IgD-negative memory B cell (primary cell): ENCODE measurements around the gene CSDE1. TPM values are rescaled to one million over a fixed set of nuclear protein-coding genes. Genes with fewer than 3 reads are reported as not detected.
A peak's percentile ranks its signal among the peaks of the same experiment; 100 is the strongest.

Experiments
- H3K27ac Mint-ChIP-seq, 3 donors: one replicate each; pipeline ENCODE4 v1.8.0; 2020 to 2022; ENCODE audit warnings: mild to moderate bottlenecking in 3 of 3, mixed read lengths in 3 of 3, moderate library complexity in 1 of 3
- H3K27me3 Mint-ChIP-seq: one replicate; pipeline ENCODE4 v1.8.0; 2021; ENCODE audit warnings: mixed read lengths
- H3K36me3 Mint-ChIP-seq: one replicate; pipeline ENCODE4 v1.8.0; 2020; ENCODE audit warnings: mild to moderate bottlenecking, mixed read lengths
- H3K4me1 Mint-ChIP-seq, 3 donors: one replicate each; pipeline ENCODE4 v1.8.0; 2020 to 2022; ENCODE audit warnings: mixed read lengths in 3 of 3, mild to moderate bottlenecking in 1 of 3
- H3K4me3 Mint-ChIP-seq, 4 donors: one replicate each; pipeline ENCODE4 v1.8.0; 2020 to 2022; ENCODE audit warnings: mild to moderate bottlenecking in 4 of 4, mixed read lengths in 4 of 4, moderate library complexity in 3 of 4
- H3K9me3 Mint-ChIP-seq, 3 donors: one replicate each; pipeline ENCODE4 v1.8.0; 2020 to 2021; ENCODE audit warnings: mixed read lengths in 3 of 3, mild to moderate bottlenecking in 1 of 3
- polyA plus RNA-seq: library from polyadenylated mRNA; unstranded; fragments of 300-500 nt; fragmentation: Illumina TruSeq; gene quantifications from one replicate; pipeline ENCODE4 v1.2.3, GENCODE V29; 2021

The CSDE1 gene
- polyA plus RNA-seq, 1 donor from 2014 or later = 312 TPM

- Mint-ChIP-seq H3K4me1 (no peaks in the 10 kb centered on the region), H3K36me3 (no peaks in the 10 kb centered on the region), H3K27me3 (no peaks in the 10 kb centered on the region), H3K9me3 (no peaks in the 10 kb centered on the region), H3K27ac (no peak overlapping the region), H3K4me3 (no peak overlapping the region)
Measured at GRCh38 chr1:114701931-114702330, 55.9 kb downstream of the CSDE1 start.

DNA sequence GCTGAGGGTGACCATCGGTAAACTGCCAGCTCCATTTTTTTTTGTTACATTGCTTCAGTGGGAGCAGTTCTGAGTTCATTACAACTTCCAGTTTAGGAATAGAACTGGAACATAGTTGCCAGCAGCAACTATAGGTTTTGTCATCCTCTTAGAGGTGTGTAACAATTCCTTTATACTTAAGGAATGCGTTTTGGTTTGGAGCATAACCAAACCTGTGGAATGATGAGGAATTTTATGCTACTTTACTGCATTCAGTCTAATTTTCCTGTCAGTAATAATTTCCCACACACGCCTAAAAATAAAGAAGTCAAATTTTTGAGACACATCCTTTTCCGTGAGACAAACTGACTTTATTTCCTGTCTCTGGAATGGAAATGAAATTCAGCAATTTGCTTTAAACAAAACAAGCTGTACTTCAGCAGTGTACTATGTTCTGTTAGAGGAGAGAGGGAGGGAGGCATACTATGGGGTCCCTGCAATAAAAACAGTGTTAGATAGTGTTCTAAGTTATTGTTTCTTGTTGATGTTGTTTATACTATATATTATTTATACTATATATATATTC lies 57.7 kb downstream of the CSDE1 start:
- Mint-ChIP-seq H3K4me3 (no peak overlapping the region), H3K36me3 (no peaks in the 10 kb centered on the region), H3K4me1 (no peaks in the 10 kb centered on the region), H3K27me3 (no peaks in the 10 kb centered on the region), H3K9me3 (no peaks in the 10 kb centered on the region), H3K27ac (no peak overlapping the region)

GRCh38 chr1:114696810-114697209 lies 61.0 kb downstream of the CSDE1 start:
- H3K4me1 Mint-ChIP-seq = no peaks in the 10 kb centered on the region
- H3K36me3 Mint-ChIP-seq = no peaks in the 10 kb centered on the region
- no peak overlapping the region for H3K4me3 Mint-ChIP-seq
- no peak overlapping the region for H3K27ac Mint-ChIP-seq
- H3K9me3 Mint-ChIP-seq = no peaks in the 10 kb centered on the region
- peaks cover 2% of the 10 kb centered on the region for H3K27me3 Mint-ChIP-seq

DNA sequence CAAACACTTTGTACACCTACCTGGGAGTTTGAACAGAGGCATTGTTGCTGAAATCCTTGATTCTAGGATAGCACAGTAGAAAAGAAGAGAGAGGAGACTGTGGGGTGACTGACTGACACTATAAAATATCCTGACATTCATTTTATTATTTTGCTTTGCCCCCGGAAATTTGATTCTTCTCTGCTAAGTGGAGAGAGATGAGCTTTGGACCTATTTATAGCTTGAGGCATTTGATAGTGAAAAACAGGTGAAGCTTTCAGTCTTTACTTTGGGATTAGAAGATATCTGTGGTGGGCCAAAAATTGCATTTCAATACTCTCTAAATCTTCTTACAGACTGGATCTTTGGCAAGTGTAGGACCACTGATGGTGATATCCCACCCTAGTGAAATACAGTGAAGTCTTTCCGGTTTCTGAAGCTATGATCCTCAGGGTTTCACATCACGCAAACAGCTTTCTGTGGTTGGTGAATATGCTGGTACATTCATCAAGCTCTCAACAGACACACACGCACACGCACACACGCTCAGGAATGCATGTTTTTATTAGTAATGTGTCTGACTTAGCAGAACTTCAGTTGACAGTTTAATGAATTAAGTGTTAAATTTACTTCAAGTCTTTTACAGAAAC lies 62.2 kb downstream of the CSDE1 start, which contains the start of gene AMPD1:
Gene AMPD1 (minus strand): TSS at position 117 of the 629 bp plus-strand sequence. CDS start 75 bp downstream, at position 42.
- Mint-ChIP-seq H3K27me3 (peaks cover 3% of the 10 kb centered on the region), H3K9me3 (no peaks in the 10 kb centered on the region), H3K4me3 (no peak within 1 kb of the TSS), H3K27ac (no peak within 1 kb of the TSS), H3K36me3 (peaks cover 1% of the 10 kb centered on the region), H3K4me1 (no peaks in the 10 kb centered on the region)

DNA sequence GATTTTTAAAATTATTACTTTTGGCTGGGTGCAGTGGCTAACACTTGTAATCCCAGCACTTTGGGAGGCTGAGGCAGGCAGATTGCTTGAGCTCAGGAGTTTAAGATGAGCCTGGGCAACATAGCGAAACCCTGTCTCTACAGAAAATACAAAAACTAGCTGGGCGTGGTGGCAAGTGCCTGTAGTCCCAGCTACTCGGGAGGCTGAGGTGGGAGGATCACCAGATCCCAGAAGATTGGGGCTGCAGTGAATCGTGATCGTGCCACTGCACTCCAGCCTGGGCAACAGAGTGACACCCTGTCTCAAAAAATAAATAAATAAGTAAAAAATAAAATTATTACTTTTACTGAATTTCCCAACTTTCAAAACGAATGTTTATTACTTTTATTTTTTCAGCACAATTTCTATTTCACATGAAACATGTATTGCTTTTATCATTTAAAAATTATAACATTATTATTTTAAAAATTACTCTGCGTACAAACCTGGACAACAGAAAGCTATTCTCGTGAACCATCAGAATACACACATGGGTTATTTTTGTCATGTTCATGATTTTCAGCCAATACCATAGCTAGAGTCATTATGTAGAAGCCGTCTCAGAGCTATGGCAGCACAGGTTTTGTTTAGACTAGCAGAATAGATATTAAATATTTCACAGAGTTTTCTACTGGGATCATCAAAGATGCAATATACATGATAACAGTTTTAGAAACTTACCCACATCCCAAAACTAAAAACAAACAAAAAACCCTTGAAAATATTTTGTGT lies 63.1 kb downstream of the CSDE1 start:
- H3K9me3 Mint-ChIP-seq = no peaks in the 10 kb centered on the region
- H3K27ac Mint-ChIP-seq = no peak overlapping the region
- H3K4me3 Mint-ChIP-seq = no peak overlapping the region
- peaks cover 3% of the 10 kb centered on the region for H3K27me3 Mint-ChIP-seq
- H3K36me3 Mint-ChIP-seq = peaks cover 1% of the 10 kb centered on the region
- H3K4me1 Mint-ChIP-seq = no peaks in the 10 kb centered on the region

- H3K4me3 Mint-ChIP-seq = no peak overlapping the region
- no peaks in the 10 kb centered on the region for H3K9me3 Mint-ChIP-seq
- H3K4me1 Mint-ChIP-seq = no peaks in the 10 kb centered on the region
- peaks cover 1% of the 10 kb centered on the region for H3K36me3 Mint-ChIP-seq
- H3K27ac Mint-ChIP-seq = no peak overlapping the region
- peaks cover 5% of the 10 kb centered on the region for H3K27me3 Mint-ChIP-seq
Measured at GRCh38 chr1:114692947-114693346, 64.8 kb downstream of the CSDE1 start.

- H3K36me3 Mint-ChIP-seq = peaks cover 1% of the 10 kb centered on the region
- no peak overlapping the region for H3K4me3 Mint-ChIP-seq
- no peaks in the 10 kb centered on the region for H3K9me3 Mint-ChIP-seq
- peaks cover 19% of the 10 kb centered on the region for H3K27me3 Mint-ChIP-seq
- H3K27ac Mint-ChIP-seq = no peak overlapping the region
- no peaks in the 10 kb centered on the region for H3K4me1 Mint-ChIP-seq
Measured at GRCh38 chr1:114691061-114691460, 66.7 kb downstream of the CSDE1 start.

- no peaks in the 10 kb centered on the region for H3K9me3 Mint-ChIP-seq
- H3K4me3 Mint-ChIP-seq = no peak overlapping the region
- peaks cover 1% of the 10 kb centered on the region for H3K36me3 Mint-ChIP-seq
- H3K4me1 Mint-ChIP-seq = no peaks in the 10 kb centered on the region
- H3K27ac Mint-ChIP-seq = no peak overlapping the region
- peaks cover 23% of the 10 kb centered on the region for H3K27me3 Mint-ChIP-seq
Measured at GRCh38 chr1:114690148-114690547, 67.6 kb downstream of the CSDE1 start.

DNA sequence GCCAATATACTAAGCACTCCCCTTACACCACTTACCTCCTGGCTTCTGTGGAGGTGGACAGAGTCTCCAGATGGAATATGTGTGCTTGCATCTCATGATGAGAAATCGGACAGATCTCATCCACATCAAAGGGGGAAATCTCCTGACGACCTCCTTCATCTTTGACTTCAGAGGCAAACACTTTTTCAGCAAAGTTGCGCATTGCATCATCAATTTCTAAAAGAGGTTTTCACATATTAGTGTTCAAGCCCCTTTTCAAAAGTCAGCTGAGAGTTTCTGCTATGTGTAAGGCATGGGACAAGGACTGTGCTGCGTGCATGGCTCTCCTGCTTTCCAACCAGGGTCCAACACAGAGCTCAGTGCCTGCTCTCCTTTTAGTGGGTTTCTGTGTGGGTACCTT lies 69.3 kb downstream of the CSDE1 start:
- Mint-ChIP-seq H3K36me3 (peaks cover 1% of the 10 kb centered on the region), H3K27ac (no peak overlapping the region), H3K27me3 (peaks cover 23% of the 10 kb centered on the region), H3K4me1 (no peaks in the 10 kb centered on the region), H3K9me3 (no peaks in the 10 kb centered on the region), H3K4me3 (no peak overlapping the region)

- H3K27me3 Mint-ChIP-seq = peaks cover 20% of the 10 kb centered on the region
- H3K9me3 Mint-ChIP-seq = no peaks in the 10 kb centered on the region
- no peaks in the 10 kb centered on the region for H3K4me1 Mint-ChIP-seq
- no peaks in the 10 kb centered on the region for H3K36me3 Mint-ChIP-seq
- no peak overlapping the region for H3K4me3 Mint-ChIP-seq
- no peak overlapping the region for H3K27ac Mint-ChIP-seq
Measured at GRCh38 chr1:114685851-114686250, 71.9 kb downstream of the CSDE1 start.

DNA sequence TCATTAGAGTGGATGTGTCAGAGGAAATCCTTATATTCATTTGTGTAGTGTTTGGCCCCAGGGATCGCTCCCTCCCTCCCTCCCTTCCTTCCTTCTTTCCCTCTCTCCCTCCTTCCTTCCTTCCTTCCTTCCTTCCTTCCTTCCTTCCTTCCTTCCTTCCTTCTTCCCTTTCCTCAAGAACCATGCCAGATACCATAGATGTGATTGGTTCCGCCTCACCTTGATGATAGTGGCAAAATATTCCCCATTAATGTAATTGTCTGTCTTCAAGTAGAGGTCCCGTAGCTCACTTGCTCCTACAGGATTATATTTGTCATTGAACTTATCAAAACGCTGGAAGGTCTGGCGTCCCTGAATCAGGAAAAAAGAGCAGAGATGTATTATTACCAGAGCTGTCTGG lies 80.1 kb downstream of the CSDE1 start:
- H3K4me1 Mint-ChIP-seq = no peaks in the 10 kb centered on the region
- peaks cover 12% of the 10 kb centered on the region for H3K27me3 Mint-ChIP-seq
- H3K36me3 Mint-ChIP-seq = no peaks in the 10 kb centered on the region
- no peak overlapping the region for H3K27ac Mint-ChIP-seq
- H3K9me3 Mint-ChIP-seq = no peaks in the 10 kb centered on the region
- no peak overlapping the region for H3K4me3 Mint-ChIP-seq

- Mint-ChIP-seq H3K27ac (no peak overlapping the region), H3K27me3 (peaks cover 14% of the 10 kb centered on the region), H3K4me3 (no peak overlapping the region), H3K9me3 (no peaks in the 10 kb centered on the region), H3K4me1 (no peaks in the 10 kb centered on the region), H3K36me3 (no peaks in the 10 kb centered on the region)
Measured at GRCh38 chr1:114676115-114676514, 81.7 kb downstream of the CSDE1 start.

DNA sequence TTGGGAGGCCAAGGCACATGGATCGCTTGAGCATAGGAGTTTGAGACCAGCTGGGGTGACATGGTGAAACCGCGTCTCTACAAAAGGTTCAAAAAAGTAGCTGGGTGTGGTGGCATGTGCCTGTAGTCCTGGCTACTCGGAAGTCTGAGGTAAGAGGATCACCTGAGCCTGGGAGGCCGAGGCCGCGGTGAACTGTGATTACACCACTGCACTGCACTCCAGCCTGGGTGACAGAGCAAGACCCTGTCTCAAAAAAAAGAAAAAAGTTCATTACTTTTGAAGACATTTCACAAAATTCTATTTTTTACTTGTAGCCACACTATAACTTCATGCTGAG lies 85.9 kb downstream of the CSDE1 start:
- Mint-ChIP-seq H3K9me3 (no peaks in the 10 kb centered on the region), H3K27ac (no peak overlapping the region), H3K4me1 (peaks cover 0 to 8% (median 0%) of the 10 kb centered on the region in 3 donors), H3K4me3 (peak overlapping the region in 1 of 4 donors; percentile 16), H3K36me3 (no peaks in the 10 kb centered on the region), H3K27me3 (peaks cover 14% of the 10 kb centered on the region)

DNA sequence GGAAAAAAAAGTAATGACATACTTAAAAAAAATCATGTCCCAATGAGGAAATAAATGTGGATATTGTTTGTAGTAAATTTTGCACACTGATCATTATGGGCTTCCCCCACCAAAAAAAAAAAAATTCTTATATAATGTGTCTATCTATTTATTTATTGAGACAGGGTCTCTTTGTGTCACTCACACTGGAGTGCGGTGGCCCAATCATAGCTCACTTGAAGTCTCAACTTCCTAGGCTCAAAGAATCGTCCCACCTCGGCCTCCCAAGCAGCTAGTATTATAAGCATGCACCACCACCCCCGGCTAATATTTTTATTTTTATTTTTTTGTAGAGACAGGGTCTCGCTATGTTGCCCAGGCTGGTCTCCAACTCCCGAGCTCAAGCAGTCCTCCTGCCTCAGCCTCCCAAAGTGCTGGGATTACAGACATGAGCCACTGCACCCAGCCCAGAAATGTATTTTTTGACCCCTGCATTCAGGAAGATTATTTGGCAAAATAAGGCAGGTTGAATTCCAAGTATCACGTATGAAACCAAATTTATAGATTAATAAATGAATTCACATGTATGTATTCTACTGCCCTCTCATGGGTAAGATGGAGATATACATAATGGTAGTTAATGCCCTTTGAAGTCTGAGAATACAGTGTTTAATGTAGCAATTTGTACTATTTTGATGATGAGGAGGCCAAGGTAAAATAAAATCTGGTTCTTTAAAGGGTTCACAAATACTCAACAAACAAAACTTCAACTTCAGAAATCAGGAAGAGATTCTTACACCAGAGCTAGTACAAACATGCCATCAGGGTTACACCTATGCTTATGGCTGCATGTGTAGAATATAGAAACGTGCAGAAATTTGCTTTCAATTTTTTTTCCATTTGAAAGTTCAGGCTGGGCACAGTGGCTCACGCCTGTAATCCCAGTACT lies 86.5 kb downstream of the CSDE1 start:
- H3K27me3 Mint-ChIP-seq = peaks cover 15% of the 10 kb centered on the region
- H3K4me3 Mint-ChIP-seq = peak overlapping the region; percentile 51 to 86 (median 58)
- no peaks in the 10 kb centered on the region for H3K36me3 Mint-ChIP-seq
- H3K27ac Mint-ChIP-seq = no peak overlapping the region
- H3K4me1 Mint-ChIP-seq = peaks cover 0 to 8% (median 0%) of the 10 kb centered on the region in 3 donors
- H3K9me3 Mint-ChIP-seq = no peaks in the 10 kb centered on the region
